Gastroesophageal sphincter (tissue), 4 donors: ENCODE data around the gene DOK7. TPM values are rescaled to one million over a fixed set of nuclear protein-coding genes. Genes with fewer than 3 reads are reported as not detected.

Experiments used
- ATAC-seq: fragments of 150-250 bp; one replicate; pipeline ENCODE4 v1.9.1; 2016; ENCODE audit warnings: mild to moderate bottlenecking, moderate library complexity
- H3K27ac ChIP-seq, 4 donors: fragments of 200-600 bp; sonication (generic) in 3 of 4; 1 replicate in 3 of 4; 2 replicates in 1 of 4; pipeline ENCODE4 v1.5.1; 2016 to 2019
- H3K27me3 ChIP-seq: fragments of 200-600 bp; sonication (generic); one replicate; pipeline ENCODE4 v1.5.1; 2019
- H3K36me3 ChIP-seq, 2 donors: fragments of 200-600 bp; sonication (generic); one replicate each; pipeline ENCODE4 v1.5.1; 2019; ENCODE audit warnings: control low read depth in 1 of 2
- H3K4me1 ChIP-seq, 3 donors: fragments of 200-600 bp; sonication (generic); 1 replicate in 2 of 3; 2 replicates in 1 of 3; pipeline ENCODE4 v1.5.1; 2016 to 2019; ENCODE audit warnings: control low read depth in 2 of 3
- H3K4me3 ChIP-seq, 2 donors: fragments of 200-600 bp; sonication (generic); one replicate each; pipeline ENCODE4 v1.5.1; 2019; ENCODE audit warnings: mild to moderate bottlenecking in 1 of 2, moderate library complexity in 1 of 2
- H3K9me3 ChIP-seq, 3 donors: fragments of 200-600 bp; sonication (generic); one replicate each; pipeline ENCODE4 v1.5.1; 2017 to 2019; ENCODE audit warnings: control low read depth in 2 of 3
- EP300 ChIP-seq: sonication (generic); formaldehyde crosslinking; IDR thresholded peaks from one replicate; pipeline ENCODE4 v1.6.1; 2017; ENCODE audit warnings: antibody characterized with exemption, mild to moderate bottlenecking
- POLR2A ChIP-seq, 2 donors: fragments of 450-650 bp; IDR thresholded peaks; one replicate each; pipeline ENCODE4 v1.6.1; 2017; ENCODE audit warnings: antibody characterized with exemption in 2 of 2, mild to moderate bottlenecking in 2 of 2, moderate library complexity in 1 of 2
- POLR2AphosphoS5 ChIP-seq: sonication (generic); formaldehyde crosslinking; IDR thresholded peaks from one replicate; pipeline ENCODE4 v1.6.1; 2017; ENCODE audit warnings: antibody characterized with exemption
- WGBS, 2 donors: methylation state at CpG; one replicate each; pipeline ENCODE4 v1.1.5; 2018; ENCODE audit warnings: low coverage in 1 of 2; 5-methylcytosine and 5-hydroxymethylcytosine counted together
- total RNA-seq, 4 donors: library from RNA; depleted of rRNA; stranded (reverse); fragments of >200 nt; gene quantifications; one replicate each; pipeline ENCODE4 v1.1.0, GENCODE V29; 2016
- TF ChIP-seq, protein P1 (sequence below), 4 experiments: fragments of 200-600 bp in 2 of 4; fragments of 450-650 bp in 2 of 4; sonication (generic) in 1 of 4; IDR thresholded peaks; one replicate each; pipeline ENCODE4 v1.5.1; 2017 to 2019; ENCODE audit warnings: antibody characterized with exemption in 4 of 4, mild to moderate bottlenecking in 2 of 4, moderate library complexity in 2 of 4

Gene DOK7
- total RNA-seq, 4 donors from 2014 or later, result 0.32 to 5.3 (median 2.8) TPM

DNA sequence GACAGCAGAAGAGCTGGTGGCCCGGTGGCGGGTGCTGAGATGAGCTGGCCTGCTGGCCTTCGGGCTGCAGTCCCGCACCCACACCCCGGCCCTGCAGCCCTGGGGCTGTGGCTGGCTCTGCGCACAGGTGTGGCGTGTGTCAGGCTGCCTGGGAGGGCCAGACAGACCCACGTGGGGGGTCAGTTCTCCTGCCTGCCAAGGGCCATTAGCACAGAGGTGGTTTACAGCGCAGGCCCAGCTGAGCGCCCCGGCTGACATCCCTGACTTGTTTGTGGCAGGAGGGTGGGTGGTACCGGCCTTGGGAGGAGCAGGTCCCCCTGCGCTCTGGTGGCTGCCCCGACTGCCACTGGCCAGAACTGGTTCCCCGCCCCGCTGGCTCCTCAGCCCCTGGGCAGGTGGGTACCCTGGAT is 30.7 kb upstream of the DOK7 start:
- peaks cover 0 to 12% (median 0%) of the 10 kb centered on the region in 3 donors for H3K4me1 ChIP-seq

GRCh38 chr4:3433138-3433869 is 29.8 kb upstream of the DOK7 start:
- WGBS, 2 donors, result 80 to 100% methylated on average over 2 to 5 of the region's 32 CpGs
- Histone ChIP-seq H3K4me3 (no peak overlapping the region), H3K4me1 (peaks cover 0 to 12% (median 0%) of the 10 kb centered on the region in 3 donors), H3K36me3 (peaks cover 0 to 50% of the 10 kb centered on the region in 2 donors), H3K27ac (no peak overlapping the region), H3K9me3 (no peaks in the 10 kb centered on the region), H3K27me3 (no peaks in the 10 kb centered on the region)
- TF ChIP-seq POLR2AphosphoS5, result no peak
- TF ChIP-seq EP300, result no peak
- ATAC-seq, result no peak

More for the DNA sequence above, 30.7 kb upstream of the DOK7 start:
- no peak overlapping the region for H3K27ac ChIP-seq
- no peak for ATAC-seq
- peaks cover 0 to 59% of the 10 kb centered on the region in 2 donors for H3K36me3 ChIP-seq
- WGBS, 2 donors, result 100% methylated on average over 3 of the region's 16 CpGs; no CpG with 5 or more reads in 1 of the 2 donors
- no peaks in the 10 kb centered on the region for H3K27me3 ChIP-seq
- H3K4me3 ChIP-seq, result no peak overlapping the region
- no peaks in the 10 kb centered on the region for H3K9me3 ChIP-seq
- TF ChIP-seq POLR2A (IDR thresholded peaks at IDR 0.05) (no peak), POLR2AphosphoS5 (no peak), EP300 (no peak)
- TF ChIP-seq, protein P1, sequence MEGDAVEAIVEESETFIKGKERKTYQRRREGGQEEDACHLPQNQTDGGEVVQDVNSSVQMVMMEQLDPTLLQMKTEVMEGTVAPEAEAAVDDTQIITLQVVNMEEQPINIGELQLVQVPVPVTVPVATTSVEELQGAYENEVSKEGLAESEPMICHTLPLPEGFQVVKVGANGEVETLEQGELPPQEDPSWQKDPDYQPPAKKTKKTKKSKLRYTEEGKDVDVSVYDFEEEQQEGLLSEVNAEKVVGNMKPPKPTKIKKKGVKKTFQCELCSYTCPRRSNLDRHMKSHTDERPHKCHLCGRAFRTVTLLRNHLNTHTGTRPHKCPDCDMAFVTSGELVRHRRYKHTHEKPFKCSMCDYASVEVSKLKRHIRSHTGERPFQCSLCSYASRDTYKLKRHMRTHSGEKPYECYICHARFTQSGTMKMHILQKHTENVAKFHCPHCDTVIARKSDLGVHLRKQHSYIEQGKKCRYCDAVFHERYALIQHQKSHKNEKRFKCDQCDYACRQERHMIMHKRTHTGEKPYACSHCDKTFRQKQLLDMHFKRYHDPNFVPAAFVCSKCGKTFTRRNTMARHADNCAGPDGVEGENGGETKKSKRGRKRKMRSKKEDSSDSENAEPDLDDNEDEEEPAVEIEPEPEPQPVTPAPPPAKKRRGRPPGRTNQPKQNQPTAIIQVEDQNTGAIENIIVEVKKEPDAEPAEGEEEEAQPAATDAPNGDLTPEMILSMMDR (IDR thresholded peaks at IDR 0.05), result no peak

GRCh38 chr4:3434881-3435685 is 28.0 kb upstream of the DOK7 start:
- no peak overlapping the region for H3K4me3 ChIP-seq
- 71% methylated on average over 3 of the region's 16 CpGs; no CpG with 5 or more reads in 1 of the 2 donors for WGBS, 2 donors
- TF ChIP-seq POLR2AphosphoS5 (no peak), POLR2A (IDR thresholded peaks at IDR 0.05) (no peak), EP300 (no peak)
- TF ChIP-seq, protein P1 (IDR thresholded peaks at IDR 0.05), result no peak
- H3K4me1 ChIP-seq, result peaks cover 0 to 12% (median 0%) of the 10 kb centered on the region in 3 donors
- no peaks in the 10 kb centered on the region for H3K27me3 ChIP-seq
- ATAC-seq, result no peak
- peaks cover 0 to 32% of the 10 kb centered on the region in 2 donors for H3K36me3 ChIP-seq
- H3K27ac ChIP-seq, result no peak overlapping the region
- no peaks in the 10 kb centered on the region for H3K9me3 ChIP-seq

GRCh38 chr4:3435686-3435956 is 27.5 kb upstream of the DOK7 start:
- TF ChIP-seq, protein P1 (IDR thresholded peaks at IDR 0.05), result no peak
- TF ChIP-seq POLR2A (IDR thresholded peaks at IDR 0.05), result no peak
- no peak for TF ChIP-seq EP300
- Histone ChIP-seq H3K27me3 (no peaks in the 10 kb centered on the region), H3K4me3 (no peak overlapping the region), H3K9me3 (no peaks in the 10 kb centered on the region), H3K36me3 (peaks cover 0 to 27% of the 10 kb centered on the region in 2 donors), H3K27ac (no peak overlapping the region), H3K4me1 (peaks cover 0 to 12% (median 0%) of the 10 kb centered on the region in 3 donors)
- ATAC-seq, result no peak
- 95% methylated on average over 4 of the region's 4 CpGs; no CpG with 5 or more reads in 1 of the 2 donors for WGBS, 2 donors

GRCh38 chr4:3436048-3436797 is 26.9 kb upstream of the DOK7 start:
- Histone ChIP-seq H3K9me3 (no peaks in the 10 kb centered on the region), H3K27me3 (no peaks in the 10 kb centered on the region), H3K4me1 (peaks cover 0 to 12% (median 0%) of the 10 kb centered on the region in 3 donors), H3K27ac (no peak overlapping the region), H3K36me3 (peaks cover 0 to 21% of the 10 kb centered on the region in 2 donors), H3K4me3 (no peak overlapping the region)
- TF ChIP-seq POLR2AphosphoS5, result no peak
- no peak for TF ChIP-seq POLR2A (IDR thresholded peaks at IDR 0.05)
- TF ChIP-seq, protein P1 (IDR thresholded peaks at IDR 0.05), result no peak
- TF ChIP-seq EP300, result no peak
- WGBS, 2 donors, result no CpG with 5 or more reads among the region's 22 CpGs
- no peak for ATAC-seq
